ENCODE measurements around the gene KRTAP1-5. TPM values are rescaled to one million over a fixed set of nuclear protein-coding genes. Genes with fewer than 3 reads are reported as not detected.

The KRTAP1-5 gene
- total RNA-seq, 2 donors from 2014 or later: not detected

- Histone ChIP-seq H3K27ac (no peak overlapping the region), H3K4me3 (no peak overlapping the region), H3K36me3 (replicated peaks in 1 of 2; ENCODE audit: insufficient read depth in 1 of 2, low read depth in 2 of 2) (no peaks in the 10 kb centered on the region), H3K9me3 (no peaks in the 10 kb centered on the region), H3K4me1 (no peaks in the 10 kb centered on the region), H3K27me3 (no peaks in the 10 kb centered on the region)
- 63 to 67% methylated on average over 13 of the region's 13 CpGs for WGBS, 2 donors
- DNase-seq (no peak), ATAC-seq (no peak)
- intact Hi-C loops (cut with DNase I): no loop called here
- no peak for TF ChIP-seq POLR2A (IDR thresholded peaks at IDR 0.05)
- TF ChIP-seq, protein P1, sequence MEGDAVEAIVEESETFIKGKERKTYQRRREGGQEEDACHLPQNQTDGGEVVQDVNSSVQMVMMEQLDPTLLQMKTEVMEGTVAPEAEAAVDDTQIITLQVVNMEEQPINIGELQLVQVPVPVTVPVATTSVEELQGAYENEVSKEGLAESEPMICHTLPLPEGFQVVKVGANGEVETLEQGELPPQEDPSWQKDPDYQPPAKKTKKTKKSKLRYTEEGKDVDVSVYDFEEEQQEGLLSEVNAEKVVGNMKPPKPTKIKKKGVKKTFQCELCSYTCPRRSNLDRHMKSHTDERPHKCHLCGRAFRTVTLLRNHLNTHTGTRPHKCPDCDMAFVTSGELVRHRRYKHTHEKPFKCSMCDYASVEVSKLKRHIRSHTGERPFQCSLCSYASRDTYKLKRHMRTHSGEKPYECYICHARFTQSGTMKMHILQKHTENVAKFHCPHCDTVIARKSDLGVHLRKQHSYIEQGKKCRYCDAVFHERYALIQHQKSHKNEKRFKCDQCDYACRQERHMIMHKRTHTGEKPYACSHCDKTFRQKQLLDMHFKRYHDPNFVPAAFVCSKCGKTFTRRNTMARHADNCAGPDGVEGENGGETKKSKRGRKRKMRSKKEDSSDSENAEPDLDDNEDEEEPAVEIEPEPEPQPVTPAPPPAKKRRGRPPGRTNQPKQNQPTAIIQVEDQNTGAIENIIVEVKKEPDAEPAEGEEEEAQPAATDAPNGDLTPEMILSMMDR (IDR thresholded peaks at IDR 0.05): no peak
These were observed 10.3 kb downstream of the KRTAP1-5 start for GRCh38 chr17:41016578-41017215.

GRCh38 chr17:41015454-41015853 is 11.6 kb downstream of the KRTAP1-5 start:
- DNase-seq (no peak), ATAC-seq (no peak)
- no peaks in the 10 kb centered on the region for H3K36me3 ChIP-seq (replicated peaks in 1 of 2; ENCODE audit: insufficient read depth in 1 of 2, low read depth in 2 of 2)
- H3K27me3 ChIP-seq: no peaks in the 10 kb centered on the region
- TF ChIP-seq, protein P1 (IDR thresholded peaks at IDR 0.05): no peak
- no peak for TF ChIP-seq POLR2A (IDR thresholded peaks at IDR 0.05)
- no peak overlapping the region for H3K27ac ChIP-seq
- H3K4me1 ChIP-seq: no peaks in the 10 kb centered on the region
- intact Hi-C loops (cut with DNase I): no loop called here
- no peaks in the 10 kb centered on the region for H3K9me3 ChIP-seq
- H3K4me3 ChIP-seq: no peak overlapping the region
- WGBS, 2 donors: 56 to 67% methylated on average over 7 of the region's 7 CpGs

DNA sequence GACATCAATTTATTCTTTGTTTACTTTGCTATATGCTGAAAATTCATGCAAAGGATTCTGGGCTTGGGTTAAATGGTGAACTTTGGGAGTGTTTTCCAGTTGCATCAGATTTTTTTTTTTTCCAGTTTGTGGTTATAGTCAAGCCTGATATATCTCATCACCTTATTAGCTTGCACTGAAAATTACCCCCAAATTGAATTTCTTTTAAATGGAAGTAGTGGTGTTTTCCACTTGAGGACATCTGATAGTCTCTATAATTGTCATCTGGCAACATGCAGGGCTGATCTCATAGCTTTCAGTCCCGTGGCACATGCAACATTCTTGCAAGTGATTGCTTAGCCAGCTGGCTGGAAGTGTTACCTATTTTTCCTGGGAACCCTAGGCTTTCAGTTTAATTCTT is 13.4 kb downstream of the KRTAP1-5 start:
- no peaks in the 10 kb centered on the region for H3K4me1 ChIP-seq
- 5 to 31% methylated on average over 1 of the region's 1 CpG for WGBS, 2 donors
- no peak for TF ChIP-seq POLR2A (IDR thresholded peaks at IDR 0.05)
- TF ChIP-seq, protein P1 (IDR thresholded peaks at IDR 0.05): no peak
- ATAC-seq: no peak
- DNase-seq: no peak
- H3K36me3 ChIP-seq (replicated peaks in 1 of 2; ENCODE audit: insufficient read depth in 1 of 2, low read depth in 2 of 2): no peaks in the 10 kb centered on the region
- H3K27me3 ChIP-seq: no peaks in the 10 kb centered on the region
- no peak overlapping the region for H3K4me3 ChIP-seq
- no peaks in the 10 kb centered on the region for H3K9me3 ChIP-seq
- intact Hi-C loops (cut with DNase I): no loop called here
- no peak overlapping the region for H3K27ac ChIP-seq

- Histone ChIP-seq H3K27me3 (no peaks in the 10 kb centered on the region), H3K9me3 (no peaks in the 10 kb centered on the region), H3K27ac (no peak overlapping the region), H3K4me1 (no peaks in the 10 kb centered on the region), H3K4me3 (no peak overlapping the region), H3K36me3 (replicated peaks in 1 of 2; ENCODE audit: insufficient read depth in 1 of 2, low read depth in 2 of 2) (no peaks in the 10 kb centered on the region)
- TF ChIP-seq, protein P1 (IDR thresholded peaks at IDR 0.05): no peak
- DNase-seq (no peak), ATAC-seq (no peak)
- intact Hi-C loops (cut with DNase I): no loop called here
- 71 to 80% methylated on average over 3 of the region's 3 CpGs for WGBS, 2 donors
These were observed 13.8 kb downstream of the KRTAP1-5 start for GRCh38 chr17:41013181-41013580.

Measured in body of pancreas (tissue), 4 donors.